Upper lobe of right lung (tissue), 1 donor: Measurements from ENCODE around the gene TCHP. TPM values are rescaled to one million over a fixed set of nuclear protein-coding genes. Genes with fewer than 3 reads are reported as not detected.

ENCODE experiments used
- ATAC-seq: fragments of 200-7000 bp; cut with Tn5 transposase; one replicate; pipeline ENCODE4 v1.9.1; 2020; ENCODE audit warnings: mild to moderate bottlenecking, moderate library complexity
- DNase-seq: peaks from one replicate; pipeline ENCODE4 v3.0.0-alpha.2; 2020
- H3K27ac ChIP-seq: fragments of 200-600 bp; one replicate; pipeline ENCODE4 v1.8.0; 2022
- H3K27me3 ChIP-seq: fragments of 200-600 bp; one replicate; pipeline ENCODE4 v1.8.0; 2022; ENCODE audit warnings: mild to moderate bottlenecking
- H3K36me3 ChIP-seq: fragments of 200-600 bp; one replicate; pipeline ENCODE4 v1.8.0; 2022
- H3K4me1 ChIP-seq: fragments of 200-600 bp; one replicate; pipeline ENCODE4 v1.8.0; 2022
- H3K4me3 ChIP-seq: fragments of 200-600 bp; one replicate; pipeline ENCODE4 v1.8.0; 2022; ENCODE audit warnings: mild to moderate bottlenecking
- H3K9me3 ChIP-seq: fragments of 200-600 bp; one replicate; pipeline ENCODE4 v1.8.0; 2022
- CTCF ChIP-seq: fragments of 200-600 bp; IDR thresholded peaks from one replicate; pipeline ENCODE4 v1.8.0; 2022; ENCODE audit warnings: antibody characterized with exemption
- intact Hi-C: fragments of 100-400 bp; cut with DNase I; formaldehyde crosslinking; loops from one replicate; pipeline ENCODE4 v1.11.0; 2022
- total RNA-seq: library from RNA; stranded (reverse); fragmentation: NEBNext Ultra II Directional; extraction: Animal tissue kit (Norgen Biotek cat#: 25700); gene quantifications from one replicate; pipeline ENCODE4 v1.2.1, GENCODE V29; 2021
- donor health status: DM: no; HTN: yes; CAD: no; lungs with severe emphysema.

TCHP gene
- total RNA-seq, 1 donor from 2014 or later = 16.5 TPM

GRCh38 chr12:109952160-109952858 lies 52.2 kb downstream of the TCHP start:
- Histone ChIP-seq H3K27me3 (no peaks in the 10 kb centered on the region), H3K36me3 (peaks cover 99% of the 10 kb centered on the region), H3K27ac (no peak overlapping the region), H3K4me1 (peaks cover 20% of the 10 kb centered on the region), H3K4me3 (no peak overlapping the region), H3K9me3 (no peaks in the 10 kb centered on the region)
- intact Hi-C loops = no loop called here
- TF ChIP-seq CTCF = no peak
- DNase-seq = no peak
- peak; percentile 83 for ATAC-seq

GRCh38 chr12:109952873-109953272 lies 52.8 kb downstream of the TCHP start:
- no peak overlapping the region for H3K27ac ChIP-seq
- H3K27me3 ChIP-seq = no peaks in the 10 kb centered on the region
- no peak for ATAC-seq
- peaks cover 15% of the 10 kb centered on the region for H3K4me1 ChIP-seq
- TF ChIP-seq CTCF = no peak
- H3K9me3 ChIP-seq = no peaks in the 10 kb centered on the region
- no peak overlapping the region for H3K4me3 ChIP-seq
- peaks cover 99% of the 10 kb centered on the region for H3K36me3 ChIP-seq
- DNase-seq = no peak
- intact Hi-C loops = no loop called here

- Histone ChIP-seq H3K4me1 (peaks cover 7% of the 10 kb centered on the region), H3K36me3 (peaks cover 99% of the 10 kb centered on the region), H3K27ac (no peak overlapping the region), H3K27me3 (no peaks in the 10 kb centered on the region), H3K4me3 (no peak overlapping the region), H3K9me3 (no peaks in the 10 kb centered on the region)
- DNase-seq (no peak), ATAC-seq (no peak)
- intact Hi-C loops = no loop called here
- no peak for TF ChIP-seq CTCF
These were observed 53.6 kb downstream of the TCHP start for GRCh38 chr12:109953656-109954055.

GRCh38 chr12:109958374-109958773 lies 58.3 kb downstream of the TCHP start:
- Histone ChIP-seq H3K27ac (no peak overlapping the region), H3K27me3 (no peaks in the 10 kb centered on the region), H3K4me3 (no peak overlapping the region), H3K9me3 (no peaks in the 10 kb centered on the region), H3K4me1 (no peaks in the 10 kb centered on the region), H3K36me3 (peaks cover 96% of the 10 kb centered on the region)
- DNase-seq (no peak), ATAC-seq (no peak)
- TF ChIP-seq CTCF = no peak
- intact Hi-C loops = no loop called here

GRCh38 chr12:109959411-109960093 lies 59.5 kb downstream of the TCHP start:
- peaks cover 4% of the 10 kb centered on the region for H3K4me1 ChIP-seq
- TF ChIP-seq CTCF = no peak

More at GRCh38 chr12:109959411-109960093, 59.5 kb downstream of the TCHP start:
- intact Hi-C loops = no loop called here
- no peak for ATAC-seq
- no peak for DNase-seq
- Histone ChIP-seq H3K27me3 (no peaks in the 10 kb centered on the region), H3K36me3 (peaks cover 94% of the 10 kb centered on the region), H3K27ac (no peak overlapping the region), H3K4me3 (no peak overlapping the region), H3K9me3 (no peaks in the 10 kb centered on the region)
